ENCODE data around the gene LPO. TPM values are rescaled to one million over a fixed set of nuclear protein-coding genes. Genes with fewer than 3 reads are reported as not detected.

The LPO gene
- polyA plus RNA-seq, 1 donor from 2014 or later = not detected

DNA sequence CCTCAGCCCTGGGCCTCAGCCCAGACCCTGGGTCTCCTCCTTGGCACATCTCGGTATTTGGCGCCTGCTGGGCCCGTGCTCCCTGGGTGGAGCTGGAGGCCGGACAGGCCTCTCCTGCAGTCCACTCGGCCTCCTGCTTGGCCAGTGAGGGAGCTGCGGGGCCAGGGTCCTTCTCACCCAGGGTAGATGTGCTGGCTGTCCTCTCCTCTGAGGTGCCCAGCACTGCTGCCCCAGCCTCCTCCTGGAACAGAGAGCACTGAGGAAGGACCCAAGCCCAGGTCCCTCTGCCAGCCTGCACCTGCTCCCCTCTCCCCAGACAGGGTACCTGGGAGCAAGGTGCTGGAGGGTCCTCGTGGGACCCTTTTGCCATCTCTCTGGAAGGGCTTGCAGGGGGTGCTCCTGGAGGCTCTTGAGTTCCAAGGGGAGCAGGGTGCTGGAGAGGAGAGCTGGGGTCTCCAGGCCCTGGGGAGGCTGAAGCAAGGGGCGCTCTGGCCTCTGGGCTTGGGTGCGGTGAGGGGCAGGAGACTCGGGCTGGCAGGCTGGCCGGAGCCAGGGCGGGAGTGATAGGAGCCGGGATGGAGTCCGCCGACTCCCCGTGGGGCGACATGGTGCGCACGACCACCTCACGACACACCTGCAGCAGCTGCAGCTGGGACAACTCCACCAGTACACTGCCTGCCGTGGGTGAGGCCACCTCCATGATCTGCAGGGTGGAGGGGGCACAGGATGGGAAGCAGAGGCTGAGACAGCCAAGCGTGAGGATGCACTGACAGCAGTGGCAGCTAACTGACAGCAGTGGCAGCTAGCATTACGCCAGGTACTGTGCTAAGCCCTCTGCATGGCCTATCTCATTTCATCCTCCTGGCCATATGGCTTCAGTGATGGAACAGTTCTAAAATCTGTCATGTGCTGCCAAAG is 72.4 kb downstream of the LPO start:
- no peaks in the 10 kb centered on the region for H3K36me3 ChIP-seq (ENCODE audit: insufficient read depth, low read length)
- no peak overlapping the region for H3K4me3 ChIP-seq (ENCODE audit: low read length)
- no peaks in the 10 kb centered on the region for H3K9me2 ChIP-seq (ENCODE audit: insufficient read depth, low read length)
- no peaks in the 10 kb centered on the region for H3K79me2 ChIP-seq (replicated peaks; ENCODE audit: insufficient read depth, low read length)
- no peaks in the 10 kb centered on the region for H3F3A ChIP-seq (ENCODE audit: insufficient read depth, low read length, poor library complexity, severe bottlenecking)
- no peaks in the 10 kb centered on the region for H3K27me3 ChIP-seq (ENCODE audit: insufficient read depth, low read depth, low read length)
- H3K9me3 ChIP-seq (ENCODE audit: low read length) = no peaks in the 10 kb centered on the region
- no peak overlapping the region for H3K4me2 ChIP-seq (ENCODE audit: low read length)
- H4K20me1 ChIP-seq (ENCODE audit: insufficient read depth) = no peaks in the 10 kb centered on the region
- H3K9ac ChIP-seq (ENCODE audit: low read length) = no peak overlapping the region
- no peak overlapping the region for H3K27ac ChIP-seq (ENCODE audit: low read length)
- no peak overlapping the region for H2AFZ ChIP-seq (ENCODE audit: low read depth, low read length)
- no peak for TF ChIP-seq TAF1 (IDR thresholded peaks at IDR 0.05; ENCODE audit: low read depth)
- no peak for TF ChIP-seq RAD21 (conservative IDR thresholded peaks at IDR 0.05)
- TF ChIP-seq, protein P1, sequence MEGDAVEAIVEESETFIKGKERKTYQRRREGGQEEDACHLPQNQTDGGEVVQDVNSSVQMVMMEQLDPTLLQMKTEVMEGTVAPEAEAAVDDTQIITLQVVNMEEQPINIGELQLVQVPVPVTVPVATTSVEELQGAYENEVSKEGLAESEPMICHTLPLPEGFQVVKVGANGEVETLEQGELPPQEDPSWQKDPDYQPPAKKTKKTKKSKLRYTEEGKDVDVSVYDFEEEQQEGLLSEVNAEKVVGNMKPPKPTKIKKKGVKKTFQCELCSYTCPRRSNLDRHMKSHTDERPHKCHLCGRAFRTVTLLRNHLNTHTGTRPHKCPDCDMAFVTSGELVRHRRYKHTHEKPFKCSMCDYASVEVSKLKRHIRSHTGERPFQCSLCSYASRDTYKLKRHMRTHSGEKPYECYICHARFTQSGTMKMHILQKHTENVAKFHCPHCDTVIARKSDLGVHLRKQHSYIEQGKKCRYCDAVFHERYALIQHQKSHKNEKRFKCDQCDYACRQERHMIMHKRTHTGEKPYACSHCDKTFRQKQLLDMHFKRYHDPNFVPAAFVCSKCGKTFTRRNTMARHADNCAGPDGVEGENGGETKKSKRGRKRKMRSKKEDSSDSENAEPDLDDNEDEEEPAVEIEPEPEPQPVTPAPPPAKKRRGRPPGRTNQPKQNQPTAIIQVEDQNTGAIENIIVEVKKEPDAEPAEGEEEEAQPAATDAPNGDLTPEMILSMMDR (IDR thresholded peaks at IDR 0.05; ENCODE audit: poor library complexity, severe bottlenecking) = no peak
- TF ChIP-seq EZH2 (IDR thresholded peaks at IDR 0.05; ENCODE audit: borderline replicate concordance, insufficient read depth, low read length, poor library complexity, severe bottlenecking) = no peak
- no peak for TF ChIP-seq EP300 (conservative IDR thresholded peaks at IDR 0.05; ENCODE audit: poor library complexity, severe bottlenecking)
- TF ChIP-seq SMC3 (conservative IDR thresholded peaks at IDR 0.05; ENCODE audit: poor library complexity) = no peak

DNA sequence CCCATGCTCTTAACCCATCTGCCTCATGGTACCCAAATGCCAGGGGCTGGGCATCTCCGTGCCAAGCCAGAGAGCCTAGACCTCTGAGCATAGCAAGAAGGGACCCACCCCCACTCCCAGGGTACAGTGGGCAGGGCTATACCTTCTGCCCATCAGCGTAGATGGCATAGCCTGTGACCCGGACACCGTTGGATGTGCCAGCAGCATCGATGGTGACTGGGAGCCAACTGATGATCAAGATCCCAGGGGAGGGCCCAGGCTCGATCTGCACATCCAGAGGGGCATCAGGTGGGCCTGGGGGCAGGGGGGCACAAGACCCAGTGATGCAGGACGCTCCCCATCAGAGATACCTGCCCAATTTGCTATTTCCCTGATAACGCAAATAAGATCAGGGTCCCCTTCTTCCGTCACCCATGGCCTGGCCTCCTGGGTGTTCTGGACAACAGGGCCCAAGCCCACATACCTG is 73.1 kb downstream of the LPO start:
- Histone ChIP-seq H2AFZ (ENCODE audit: low read depth, low read length) (no peak overlapping the region), H3K4me3 (ENCODE audit: low read length) (no peak overlapping the region), H3K27me3 (ENCODE audit: insufficient read depth, low read depth, low read length) (no peaks in the 10 kb centered on the region), H3F3A (ENCODE audit: insufficient read depth, low read length, poor library complexity, severe bottlenecking) (no peaks in the 10 kb centered on the region), H3K9me2 (ENCODE audit: insufficient read depth, low read length) (no peaks in the 10 kb centered on the region), H3K9ac (ENCODE audit: low read length) (no peak overlapping the region), H3K27ac (ENCODE audit: low read length) (no peak overlapping the region), H3K79me2 (replicated peaks; ENCODE audit: insufficient read depth, low read length) (no peaks in the 10 kb centered on the region), H3K4me2 (ENCODE audit: low read length) (no peak overlapping the region), H3K36me3 (ENCODE audit: insufficient read depth, low read length) (no peaks in the 10 kb centered on the region), H4K20me1 (ENCODE audit: insufficient read depth) (no peaks in the 10 kb centered on the region), H3K9me3 (ENCODE audit: low read length) (no peaks in the 10 kb centered on the region)
- TF ChIP-seq EZH2 (IDR thresholded peaks at IDR 0.05; ENCODE audit: borderline replicate concordance, insufficient read depth, low read length, poor library complexity, severe bottlenecking) (no peak), EP300 (conservative IDR thresholded peaks at IDR 0.05; ENCODE audit: poor library complexity, severe bottlenecking) (no peak), TAF1 (IDR thresholded peaks at IDR 0.05; ENCODE audit: low read depth) (no peak), RAD21 (conservative IDR thresholded peaks at IDR 0.05) (no peak), SMC3 (conservative IDR thresholded peaks at IDR 0.05; ENCODE audit: poor library complexity) (no peak), MXI1 (conservative IDR thresholded peaks at IDR 0.05; ENCODE audit: poor library complexity, severe bottlenecking) (no peak), POLR2AphosphoS5 (IDR thresholded peaks at IDR 0.05) (no peak)
- TF ChIP-seq, protein P1 (IDR thresholded peaks at IDR 0.05; ENCODE audit: poor library complexity, severe bottlenecking) = no peak
- TF ChIP-seq, protein P2, sequence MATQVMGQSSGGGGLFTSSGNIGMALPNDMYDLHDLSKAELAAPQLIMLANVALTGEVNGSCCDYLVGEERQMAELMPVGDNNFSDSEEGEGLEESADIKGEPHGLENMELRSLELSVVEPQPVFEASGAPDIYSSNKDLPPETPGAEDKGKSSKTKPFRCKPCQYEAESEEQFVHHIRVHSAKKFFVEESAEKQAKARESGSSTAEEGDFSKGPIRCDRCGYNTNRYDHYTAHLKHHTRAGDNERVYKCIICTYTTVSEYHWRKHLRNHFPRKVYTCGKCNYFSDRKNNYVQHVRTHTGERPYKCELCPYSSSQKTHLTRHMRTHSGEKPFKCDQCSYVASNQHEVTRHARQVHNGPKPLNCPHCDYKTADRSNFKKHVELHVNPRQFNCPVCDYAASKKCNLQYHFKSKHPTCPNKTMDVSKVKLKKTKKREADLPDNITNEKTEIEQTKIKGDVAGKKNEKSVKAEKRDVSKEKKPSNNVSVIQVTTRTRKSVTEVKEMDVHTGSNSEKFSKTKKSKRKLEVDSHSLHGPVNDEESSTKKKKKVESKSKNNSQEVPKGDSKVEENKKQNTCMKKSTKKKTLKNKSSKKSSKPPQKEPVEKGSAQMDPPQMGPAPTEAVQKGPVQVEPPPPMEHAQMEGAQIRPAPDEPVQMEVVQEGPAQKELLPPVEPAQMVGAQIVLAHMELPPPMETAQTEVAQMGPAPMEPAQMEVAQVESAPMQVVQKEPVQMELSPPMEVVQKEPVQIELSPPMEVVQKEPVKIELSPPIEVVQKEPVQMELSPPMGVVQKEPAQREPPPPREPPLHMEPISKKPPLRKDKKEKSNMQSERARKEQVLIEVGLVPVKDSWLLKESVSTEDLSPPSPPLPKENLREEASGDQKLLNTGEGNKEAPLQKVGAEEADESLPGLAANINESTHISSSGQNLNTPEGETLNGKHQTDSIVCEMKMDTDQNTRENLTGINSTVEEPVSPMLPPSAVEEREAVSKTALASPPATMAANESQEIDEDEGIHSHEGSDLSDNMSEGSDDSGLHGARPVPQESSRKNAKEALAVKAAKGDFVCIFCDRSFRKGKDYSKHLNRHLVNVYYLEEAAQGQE (IDR thresholded peaks at IDR 0.05; ENCODE audit: borderline replicate concordance) = no peak
